Thyroid gland (tissue), 4 donors: ENCODE results near the gene MAMLD1.

Experiments
- CTCF ChIP-seq, 6 experiments: fragments of 200-600 bp in 3 of 6; fragments of 450-650 bp in 3 of 6; sonication (generic) in 3 of 6; IDR thresholded peaks; one replicate each; pipeline ENCODE4 v1.5.1; 2016 to 2019; ENCODE audit warnings: antibody characterized with exemption in 6 of 6, mild to moderate bottlenecking in 2 of 6, inconsistent platforms in 1 of 6, moderate library complexity in 1 of 6
- POLR2A ChIP-seq, 2 donors: fragments of 450-650 bp; IDR thresholded peaks; one replicate each; pipeline ENCODE4 v1.6.1; 2017; ENCODE audit warnings: antibody characterized with exemption in 2 of 2, mild to moderate bottlenecking in 2 of 2, moderate library complexity in 1 of 2

GRCh38 chrX:150337536-150337935, 25.6 kb upstream of the MAMLD1 start:
- no peak for TF ChIP-seq CTCF (IDR thresholded peaks at IDR 0.05)
- TF ChIP-seq POLR2A (IDR thresholded peaks at IDR 0.05): no peak
